GM12878 (cell line): Measurements from ENCODE around the gene RWDD1. TPM values are rescaled to one million over a fixed set of nuclear protein-coding genes. Genes with fewer than 3 reads are reported as not detected.

ENCODE experiments used
- ATAC-seq: fragments of 200-7000 bp; cut with Tn5 transposase; 3 replicates; pipeline ENCODE4 v1.9.1; 2020; ENCODE audit warnings: mild to moderate bottlenecking, moderate library complexity
- Bru-seq: library from RNA; stranded (reverse); fragments of 400-500 nt; gene quantifications from one replicate; lab custom pipeline; 2021; lab: Mats Ljungman, UMichigan
- BruChase-seq, 2 experiments: library from RNA; stranded (reverse); fragments of 400-500 nt; gene quantifications; one replicate each; lab custom pipeline; 2021; lab: Mats Ljungman, UMichigan
- BruUV-seq: library from RNA; stranded (reverse); fragments of 400-500 nt; replicated peaks from 2 replicates; lab custom pipeline; 2021; lab: Mats Ljungman, UMichigan
- CTCF ChIA-PET: fragments of 300-600 bp; sonication (Branson Sonifier 250); formaldehyde crosslinking; extraction: SDS; loops from one replicate; lab custom pipeline; 2021; ENCODE audit warnings: inconsistent platforms; lab: Yijun Ruan, JAX
- POLR2A ChIA-PET: fragments of 350-600 bp; formaldehyde crosslinking; extraction: SDS; loops from one replicate; lab custom pipeline; 2021; ENCODE audit warnings: inconsistent platforms; lab: Charles Lee
- RAD21 ChIA-PET: fragments of 300-600 bp; sonication (Branson Sonifier 250); formaldehyde crosslinking; loops from one replicate; lab custom pipeline; 2023; ENCODE audit warnings: antibody characterized with exemption; ENCODE audit not compliant: unreplicated experiment; lab: Charles Lee
- SMC1A ChIA-PET: fragments of 300-600 bp; sonication (Branson Sonifier 250); formaldehyde crosslinking; loops from one replicate; lab custom pipeline; 2023; ENCODE audit not compliant: unreplicated experiment, uncharacterized antibody; lab: Charles Lee
- DNase-seq: peaks from one replicate; pipeline ENCODE4 v3.0.0-alpha.2; 2011; ENCODE audit warnings: low read depth, low spot score
- FAIRE-seq: peaks from 3 replicates; lab custom pipeline; 2011; peaks lifted over from hg19 to GRCh38; lab: Jason Lieb, UNC
- H2AFZ ChIP-seq: 2 replicates; pipeline ENCODE4 v1.6.0; 2011; ENCODE audit warnings: low read depth, low read length, control low read depth; ENCODE audit not compliant: control insufficient read depth
- H3K27ac ChIP-seq: 2 replicates; pipeline ENCODE4 v1.5.1; 2011; ENCODE audit warnings: control low read depth; ENCODE audit not compliant: control insufficient read depth, insufficient read depth
- H3K27me3 ChIP-seq, 2 experiments: replicated peaks in 1 of 2; 2 replicates each; pipeline versions ENCODE4 v1.6.0 to v1.6.1; 2011; ENCODE audit warnings: low read length in 1 of 2; ENCODE audit not compliant: control insufficient read depth in 2 of 2, insufficient read depth in 2 of 2
- H3K36me3 ChIP-seq, 2 experiments: 2 replicates each; pipeline ENCODE4 v1.5.1; 2011; ENCODE audit warnings: low read length in 1 of 2; ENCODE audit not compliant: control insufficient read depth in 2 of 2, insufficient read depth in 2 of 2
- H3K4me1 ChIP-seq: 2 replicates; pipeline ENCODE4 v1.6.1; 2011; ENCODE audit warnings: mild to moderate bottlenecking, low read length, moderate library complexity, mixed read lengths; ENCODE audit not compliant: control insufficient read depth, insufficient read depth
- H3K4me2 ChIP-seq: 2 replicates; pipeline ENCODE4 v1.6.0; 2011; ENCODE audit warnings: control low read depth; ENCODE audit not compliant: control insufficient read depth, insufficient read depth
- H3K4me3 ChIP-seq: fragments of 200-600 bp; sonication (generic); 2 replicates; pipeline ENCODE4 v1.5.1; 2016
- H3K79me2 ChIP-seq: 2 replicates; pipeline ENCODE4 v1.6.0; 2011; ENCODE audit warnings: low read length; ENCODE audit not compliant: control insufficient read depth, insufficient read depth
- H3K9ac ChIP-seq: 2 replicates; pipeline ENCODE4 v1.8.0; 2011; ENCODE audit warnings: low read length, control low read depth, mixed read lengths; ENCODE audit not compliant: control insufficient read depth, insufficient read depth
- H3K9me3 ChIP-seq: replicated peaks from 3 replicates; pipeline ENCODE4 v1.5.1; 2011; ENCODE audit warnings: mild to moderate bottlenecking, low read length; ENCODE audit not compliant: control insufficient read depth, insufficient read depth
- H4K20me1 ChIP-seq: 2 replicates; pipeline ENCODE4 v1.6.0; 2011; ENCODE audit not compliant: control insufficient read depth, insufficient read depth
- MEF2B ChIP-seq: fragments of 450-650 bp; IDR thresholded peaks from 2 replicates; pipeline ENCODE4 v1.6.1; 2018; ENCODE audit warnings: mild to moderate bottlenecking, moderate library complexity; ENCODE audit not compliant: partially characterized antibody, poor library complexity, severe bottlenecking
- RFX5 ChIP-seq: IDR thresholded peaks from 2 replicates; pipeline ENCODE4 v1.6.1; 2011; ENCODE audit warnings: low read depth, low read length, improper control_type of control experiment
- WGBS: methylation state at CpG from one replicate; pipeline ENCODE4 v1.1.6; 2016; ENCODE audit warnings: low lambda C conversion rate; ENCODE audit not compliant: insufficient replicate concordance, insufficient coverage; ENCODE audit errors: missing lambda C conversion rate; 5-methylcytosine and 5-hydroxymethylcytosine counted together
- in situ Hi-C: fragments of 300-500 bp; cut with MboI; formaldehyde crosslinking; loops from 9 replicates; pipeline ENCODE4 v1.14.3; 2018; ENCODE audit warnings: mixed read lengths
- intact Hi-C: fragments of 100-400 bp; cut with micrococcal nuclease; formaldehyde crosslinking; loops from one replicate; pipeline ENCODE4 v1.14.2; 2022; ENCODE audit not compliant: unreplicated experiment
- long read RNA-seq, 2 experiments: library from polyadenylated mRNA; unstranded; transcript quantifications; one replicate each; pipeline ENCODE4 v2.0.0, GENCODE V29; 2019 to 2020
- polyA minus RNA-seq, 3 experiments: library from RNA; depleted of rRNA, polyadenylated mRNA; stranded (reverse); fragments of >200 nt; gene quantifications; 2 replicates each; pipeline ENCODE4 v1.2.3, GENCODE V29; 2011
- polyA plus RNA-seq, 11 experiments: library from polyadenylated mRNA; depleted of rRNA in 4 of 11; unstranded in 6 of 11; stranded (reverse) in 5 of 11; fragments of >200 nt; fragmentation: Nextera tagmentation in 4 of 11; fragmentation: Illumina TruSeq in 1 of 11; extraction: Ambion mirVana in 4 of 11; extraction: Trizol in 1 of 11; gene quantifications; 1 replicate in 1 of 11; 2 replicates in 10 of 11; pipeline versions ENCODE4 v1.2.1 to v1.2.3, GENCODE V29; 2011 to 2016; ENCODE audit warnings: inconsistent platforms in 2 of 11, missing spikeins in 2 of 11, low read depth in 1 of 11
- total RNA-seq, 4 experiments: library from RNA; depleted of rRNA in 3 of 4; stranded (reverse); fragments of >200 nt in 3 of 4; fragmentation: Illumina TruSeq in 1 of 4; extraction: Trizol in 1 of 4; gene quantifications; 2 replicates each; pipeline versions ENCODE4 v1.2.1 to v1.2.3, GENCODE V29; 2013 to 2021
- TF ChIP-seq, protein P1 (sequence below): fragments of 450-650 bp; IDR thresholded peaks from 2 replicates; pipeline ENCODE4 v1.6.1; 2017; ENCODE audit warnings: mild to moderate bottlenecking, moderate library complexity
- TF ChIP-seq, protein P2 (sequence below): IDR thresholded peaks from 2 replicates; pipeline ENCODE4 v1.6.1; 2012; ENCODE audit warnings: improper control_type of control experiment, low read depth, low read length; ENCODE audit not compliant: insufficient replicate concordance

Gene RWDD1, protein sequence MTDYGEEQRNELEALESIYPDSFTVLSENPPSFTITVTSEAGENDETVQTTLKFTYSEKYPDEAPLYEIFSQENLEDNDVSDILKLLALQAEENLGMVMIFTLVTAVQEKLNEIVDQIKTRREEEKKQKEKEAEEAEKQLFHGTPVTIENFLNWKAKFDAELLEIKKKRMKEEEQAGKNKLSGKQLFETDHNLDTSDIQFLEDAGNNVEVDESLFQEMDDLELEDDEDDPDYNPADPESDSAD
- total RNA-seq (2013; cell fraction: nucleolus; rRNA removed): 4.9 TPM in 2 replicates
- total RNA-seq (2014; rRNA removed): 44.6 and 49.9 TPM in 2 replicates
- total RNA-seq (2014; rRNA removed; fragmentation: Illumina TruSeq; extraction: Trizol): 74.1 and 74.3 TPM in 2 replicates
- 42.6 and 45.5 TPM in 2 replicates for total RNA-seq (2021)
- polyA plus RNA-seq (2011; ENCODE audit: low read depth): 28.3 TPM
- 47.8 and 70.2 TPM in 2 replicates for polyA plus RNA-seq (2011; rRNA removed)
- 20.4 and 21.8 TPM in 2 replicates for polyA plus RNA-seq (2011; cell fraction: cytosol; rRNA removed)
- polyA plus RNA-seq (2011; cell fraction: nucleus; rRNA removed): 10.3 and 12.6 TPM in 2 replicates
- 33.6 and 36.4 TPM in 2 replicates for polyA plus RNA-seq (2012)
- polyA plus RNA-seq (2014; fragmentation: Illumina TruSeq; extraction: Trizol): 94.8 and 107 TPM in 2 replicates
- polyA plus RNA-seq (2014; fragmentation: Nextera tagmentation; extraction: Ambion mirVana): 10 to 100 TPM; 57.2 to 87.9 TPM
- polyA plus RNA-seq (2014; rRNA removed): 28.4 and 40.1 TPM in 2 replicates
- 100 to 1,000 TPM in 1 of 2 experiments, 10 to 100 TPM in 1; 96.5 to 107 TPM for polyA plus RNA-seq (2016; fragmentation: Nextera tagmentation; extraction: Ambion mirVana)
- 10.3 and 13.5 TPM in 2 replicates for polyA minus RNA-seq (2011; rRNA and poly(A)+ RNA removed)
- polyA minus RNA-seq (2011; cell fraction: cytosol; rRNA and poly(A)+ RNA removed): 7.5 and 8.2 TPM in 2 replicates
- polyA minus RNA-seq (2011; cell fraction: nucleus; rRNA and poly(A)+ RNA removed): 3.4 and 4.8 TPM in 2 replicates
- Bru-seq, nascent RNA: percentile 84 among the genes with signal in this experiment
- BruChase-seq, experiment 1, labeled RNA remaining after a 6-hour chase: percentile 70 among the genes with signal in this experiment
- percentile 68 among the genes with signal in this experiment for BruChase-seq, experiment 2, labeled RNA remaining after a 2-hour chase
- long read RNA-seq, experiment 1, full-length matches to known transcripts: 51 of 80 reads
- long read RNA-seq, experiment 1, partial matches to known transcripts: 23 of 80 reads
- long read RNA-seq, experiment 1, other reads (novel, unspliced or antisense): 6 of 80 reads
- long read RNA-seq, experiment 2, full-length matches to known transcripts: 34 of 135 reads
- long read RNA-seq, experiment 2, partial matches to known transcripts: 97 of 135 reads
- long read RNA-seq, experiment 2, other reads (novel, unspliced or antisense): 4 of 135 reads

DNA sequence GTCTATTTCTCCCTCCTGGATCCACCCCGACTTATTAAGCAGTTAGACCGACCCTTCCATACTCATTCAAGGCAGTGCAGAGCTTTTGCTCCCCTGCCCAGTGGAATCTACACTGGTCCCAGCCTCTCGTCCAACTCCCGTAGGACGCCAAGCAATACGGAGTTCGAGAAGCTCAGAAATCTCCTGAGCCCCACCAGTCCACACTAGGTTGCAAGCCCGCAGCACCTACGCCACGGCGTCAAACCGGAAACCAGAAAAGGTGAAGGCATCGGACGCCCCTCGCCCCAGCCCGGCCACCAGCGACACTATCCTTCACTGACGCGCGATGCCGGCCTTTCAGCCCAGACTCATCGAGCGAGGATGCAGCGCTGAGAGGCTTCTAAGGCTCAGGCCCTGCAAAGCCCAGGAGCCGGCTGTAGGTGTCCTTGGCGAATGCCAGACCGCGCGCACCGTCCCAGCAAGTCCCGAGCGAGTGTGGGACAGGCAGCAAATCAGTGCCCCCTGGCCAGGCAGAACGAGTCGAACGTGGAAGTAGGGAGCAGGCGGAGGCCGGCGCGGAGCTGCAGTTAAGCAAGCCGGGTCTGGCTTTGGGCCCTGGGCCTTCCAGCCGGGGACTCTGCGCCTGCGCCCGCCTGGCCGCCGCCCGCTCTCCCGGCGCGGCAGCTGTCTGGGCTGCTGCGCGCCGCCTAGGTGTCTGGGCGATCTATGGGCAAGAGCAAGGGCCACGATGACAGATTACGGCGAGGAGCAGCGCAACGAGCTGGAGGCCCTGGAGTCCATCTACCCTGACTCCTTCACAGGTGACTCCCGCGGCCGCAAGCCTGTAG lies at the start of gene RWDD1:
Gene RWDD1 (plus strand): TSS at position 649 of the 827 bp plus-strand sequence. CDS start 79 bp downstream, at position 728.
- Histone ChIP-seq H3K4me1 (peaks cover 5% of the 10 kb centered on the region; the same call in 1 of the 2 replicates), H3K36me3 (0 out of 4 replicates have a peak, but pooled peaks cover 0 to 3% of the 10 kb centered on the region in 2 experiments), H3K9ac (peak within 1 kb of the TSS; percentile 95), H3K9me3 (no peaks in the 10 kb centered on the region), H3K4me2 (peak within 1 kb of the TSS; percentile 76), H3K27me3 (no peaks in the 10 kb centered on the region), H2AFZ (peak within 1 kb of the TSS; percentile 88), H3K27ac (peak within 1 kb of the TSS; percentile 81), H4K20me1 (no peaks in the 10 kb centered on the region), H3K79me2 (peaks cover 41% of the 10 kb centered on the region), H3K4me3 (peak within 1 kb of the TSS; percentile 88)
- DNase-seq: peak; percentile 95
- SMC1A ChIA-PET: interaction anchor here (1.1 to 3.4 kb wide), 10 partner anchors 8 to 333 kb away, joined by 3 to 18 read pairs (median 6); partner anchors contain the start of gene TSPYL1
- FAIRE-seq: peak; percentile 89
- POLR2A ChIA-PET: interaction anchor here (0.6 to 1.7 kb wide), 11 partner anchors 11 to 470 kb away, joined by 3 to 11 read pairs (median 4); partner anchors contain the start of genes DSE, NT5DC1, TSPYL1 and TSPYL4
- in situ Hi-C loops: no loop called here
- RAD21 ChIA-PET: interaction anchor here (0.9 to 2.4 kb wide), 6 partner anchors 10 to 300 kb away, joined by 3 to 7 read pairs (median 3); partner anchors contain the start of gene TSPYL1
- intact Hi-C loops: loop anchor here (2.0 to 5.0 kb wide), 2 partner anchors 110 to 294 kb away; partner anchors contain the start of genes KPNA5 and TSPYL1
- BruUV-seq: no TSS peak
- ATAC-seq: peak; percentile 94
- under 1% methylated on average over 59 of the region's 62 CpGs for WGBS
- CTCF ChIA-PET: interaction anchor here (0.7 to 3.5 kb wide), 18 partner anchors 8 to 353 kb away, joined by 3 to 17 read pairs (median 5); partner anchors contain the start of genes RSPH4A and TSPYL4
- no peak for TF ChIP-seq RFX5
- TF ChIP-seq MEF2B: peak; percentile 36
- TF ChIP-seq, protein P1, sequence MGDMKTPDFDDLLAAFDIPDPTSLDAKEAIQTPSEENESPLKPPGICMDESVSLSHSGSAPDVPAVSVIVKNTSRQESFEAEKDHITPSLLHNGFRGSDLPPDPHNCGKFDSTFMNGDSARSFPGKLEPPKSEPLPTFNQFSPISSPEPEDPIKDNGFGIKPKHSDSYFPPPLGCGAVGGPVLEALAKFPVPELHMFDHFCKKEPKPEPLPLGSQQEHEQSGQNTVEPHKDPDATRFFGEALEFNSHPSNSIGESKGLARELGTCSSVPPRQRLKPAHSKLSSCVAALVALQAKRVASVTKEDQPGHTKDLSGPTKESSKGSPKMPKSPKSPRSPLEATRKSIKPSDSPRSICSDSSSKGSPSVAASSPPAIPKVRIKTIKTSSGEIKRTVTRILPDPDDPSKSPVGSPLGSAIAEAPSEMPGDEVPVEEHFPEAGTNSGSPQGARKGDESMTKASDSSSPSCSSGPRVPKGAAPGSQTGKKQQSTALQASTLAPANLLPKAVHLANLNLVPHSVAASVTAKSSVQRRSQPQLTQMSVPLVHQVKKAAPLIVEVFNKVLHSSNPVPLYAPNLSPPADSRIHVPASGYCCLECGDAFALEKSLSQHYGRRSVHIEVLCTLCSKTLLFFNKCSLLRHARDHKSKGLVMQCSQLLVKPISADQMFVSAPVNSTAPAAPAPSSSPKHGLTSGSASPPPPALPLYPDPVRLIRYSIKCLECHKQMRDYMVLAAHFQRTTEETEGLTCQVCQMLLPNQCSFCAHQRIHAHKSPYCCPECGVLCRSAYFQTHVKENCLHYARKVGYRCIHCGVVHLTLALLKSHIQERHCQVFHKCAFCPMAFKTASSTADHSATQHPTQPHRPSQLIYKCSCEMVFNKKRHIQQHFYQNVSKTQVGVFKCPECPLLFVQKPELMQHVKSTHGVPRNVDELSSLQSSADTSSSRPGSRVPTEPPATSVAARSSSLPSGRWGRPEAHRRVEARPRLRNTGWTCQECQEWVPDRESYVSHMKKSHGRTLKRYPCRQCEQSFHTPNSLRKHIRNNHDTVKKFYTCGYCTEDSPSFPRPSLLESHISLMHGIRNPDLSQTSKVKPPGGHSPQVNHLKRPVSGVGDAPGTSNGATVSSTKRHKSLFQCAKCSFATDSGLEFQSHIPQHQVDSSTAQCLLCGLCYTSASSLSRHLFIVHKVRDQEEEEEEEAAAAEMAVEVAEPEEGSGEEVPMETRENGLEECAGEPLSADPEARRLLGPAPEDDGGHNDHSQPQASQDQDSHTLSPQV: peak; percentile 97
- TF ChIP-seq, protein P2, sequence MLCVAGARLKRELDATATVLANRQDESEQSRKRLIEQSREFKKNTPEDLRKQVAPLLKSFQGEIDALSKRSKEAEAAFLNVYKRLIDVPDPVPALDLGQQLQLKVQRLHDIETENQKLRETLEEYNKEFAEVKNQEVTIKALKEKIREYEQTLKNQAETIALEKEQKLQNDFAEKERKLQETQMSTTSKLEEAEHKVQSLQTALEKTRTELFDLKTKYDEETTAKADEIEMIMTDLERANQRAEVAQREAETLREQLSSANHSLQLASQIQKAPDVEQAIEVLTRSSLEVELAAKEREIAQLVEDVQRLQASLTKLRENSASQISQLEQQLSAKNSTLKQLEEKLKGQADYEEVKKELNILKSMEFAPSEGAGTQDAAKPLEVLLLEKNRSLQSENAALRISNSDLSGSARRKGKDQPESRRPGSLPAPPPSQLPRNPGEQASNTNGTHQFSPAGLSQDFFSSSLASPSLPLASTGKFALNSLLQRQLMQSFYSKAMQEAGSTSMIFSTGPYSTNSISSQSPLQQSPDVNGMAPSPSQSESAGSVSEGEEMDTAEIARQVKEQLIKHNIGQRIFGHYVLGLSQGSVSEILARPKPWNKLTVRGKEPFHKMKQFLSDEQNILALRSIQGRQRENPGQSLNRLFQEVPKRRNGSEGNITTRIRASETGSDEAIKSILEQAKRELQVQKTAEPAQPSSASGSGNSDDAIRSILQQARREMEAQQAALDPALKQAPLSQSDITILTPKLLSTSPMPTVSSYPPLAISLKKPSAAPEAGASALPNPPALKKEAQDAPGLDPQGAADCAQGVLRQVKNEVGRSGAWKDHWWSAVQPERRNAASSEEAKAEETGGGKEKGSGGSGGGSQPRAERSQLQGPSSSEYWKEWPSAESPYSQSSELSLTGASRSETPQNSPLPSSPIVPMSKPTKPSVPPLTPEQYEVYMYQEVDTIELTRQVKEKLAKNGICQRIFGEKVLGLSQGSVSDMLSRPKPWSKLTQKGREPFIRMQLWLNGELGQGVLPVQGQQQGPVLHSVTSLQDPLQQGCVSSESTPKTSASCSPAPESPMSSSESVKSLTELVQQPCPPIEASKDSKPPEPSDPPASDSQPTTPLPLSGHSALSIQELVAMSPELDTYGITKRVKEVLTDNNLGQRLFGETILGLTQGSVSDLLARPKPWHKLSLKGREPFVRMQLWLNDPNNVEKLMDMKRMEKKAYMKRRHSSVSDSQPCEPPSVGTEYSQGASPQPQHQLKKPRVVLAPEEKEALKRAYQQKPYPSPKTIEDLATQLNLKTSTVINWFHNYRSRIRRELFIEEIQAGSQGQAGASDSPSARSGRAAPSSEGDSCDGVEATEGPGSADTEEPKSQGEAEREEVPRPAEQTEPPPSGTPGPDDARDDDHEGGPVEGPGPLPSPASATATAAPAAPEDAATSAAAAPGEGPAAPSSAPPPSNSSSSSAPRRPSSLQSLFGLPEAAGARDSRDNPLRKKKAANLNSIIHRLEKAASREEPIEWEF: peak; percentile 95
